ENCODE results near the gene PRLR.

PRLR gene

GRCh38 chr5:35171078-35171477 lies 59.2 kb downstream of the PRLR start:
- no peak for DNase-seq
- Histone ChIP-seq H2AFZ (ENCODE audit: low read length) (no peak overlapping the region), H3K4me2 (ENCODE audit: low read depth, low read length) (no peak overlapping the region), H3K9me2 (replicated peaks; ENCODE audit: insufficient read depth, low read length) (no peaks in the 10 kb centered on the region), H3F3A (ENCODE audit: insufficient read depth, low read length) (no peaks in the 10 kb centered on the region), H3K4me3 (ENCODE audit: low read length) (no peak overlapping the region), H3K9me3 (replicated peaks; ENCODE audit: insufficient read depth, low read length) (no peaks in the 10 kb centered on the region), H3K27ac (ENCODE audit: low read length) (no peak overlapping the region), H3K36me3 (replicated peaks; ENCODE audit: insufficient read depth, low read length) (no peaks in the 10 kb centered on the region), H3K9ac (ENCODE audit: low read length) (no peak overlapping the region), H3K79me2 (ENCODE audit: low read length) (no peaks in the 10 kb centered on the region), H3K4me1 (ENCODE audit: low read length) (no peaks in the 10 kb centered on the region), H4K20me1 (ENCODE audit: insufficient read depth, low read length) (no peaks in the 10 kb centered on the region), H3K27me3 (replicated peaks; ENCODE audit: insufficient read depth, low read length) (no peaks in the 10 kb centered on the region)
- TF ChIP-seq EZH2 (optimal IDR thresholded peaks at IDR 0.05; ENCODE audit: low read depth, low read length) (no peak), EZH2phosphoT487 (IDR thresholded peaks at IDR 0.05; ENCODE audit: low read length) (no peak)
- TF ChIP-seq, protein P1, sequence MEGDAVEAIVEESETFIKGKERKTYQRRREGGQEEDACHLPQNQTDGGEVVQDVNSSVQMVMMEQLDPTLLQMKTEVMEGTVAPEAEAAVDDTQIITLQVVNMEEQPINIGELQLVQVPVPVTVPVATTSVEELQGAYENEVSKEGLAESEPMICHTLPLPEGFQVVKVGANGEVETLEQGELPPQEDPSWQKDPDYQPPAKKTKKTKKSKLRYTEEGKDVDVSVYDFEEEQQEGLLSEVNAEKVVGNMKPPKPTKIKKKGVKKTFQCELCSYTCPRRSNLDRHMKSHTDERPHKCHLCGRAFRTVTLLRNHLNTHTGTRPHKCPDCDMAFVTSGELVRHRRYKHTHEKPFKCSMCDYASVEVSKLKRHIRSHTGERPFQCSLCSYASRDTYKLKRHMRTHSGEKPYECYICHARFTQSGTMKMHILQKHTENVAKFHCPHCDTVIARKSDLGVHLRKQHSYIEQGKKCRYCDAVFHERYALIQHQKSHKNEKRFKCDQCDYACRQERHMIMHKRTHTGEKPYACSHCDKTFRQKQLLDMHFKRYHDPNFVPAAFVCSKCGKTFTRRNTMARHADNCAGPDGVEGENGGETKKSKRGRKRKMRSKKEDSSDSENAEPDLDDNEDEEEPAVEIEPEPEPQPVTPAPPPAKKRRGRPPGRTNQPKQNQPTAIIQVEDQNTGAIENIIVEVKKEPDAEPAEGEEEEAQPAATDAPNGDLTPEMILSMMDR (IDR thresholded peaks at IDR 0.05; ENCODE audit: low read length): no peak

- Histone ChIP-seq H3F3A (ENCODE audit: insufficient read depth, low read length) (no peaks in the 10 kb centered on the region), H4K20me1 (ENCODE audit: insufficient read depth, low read length) (no peaks in the 10 kb centered on the region), H2AFZ (ENCODE audit: low read length) (no peak overlapping the region), H3K9ac (ENCODE audit: low read length) (no peak overlapping the region), H3K9me3 (replicated peaks; ENCODE audit: insufficient read depth, low read length) (no peaks in the 10 kb centered on the region), H3K4me3 (ENCODE audit: low read length) (no peak overlapping the region), H3K9me2 (replicated peaks; ENCODE audit: insufficient read depth, low read length) (no peaks in the 10 kb centered on the region), H3K36me3 (replicated peaks; ENCODE audit: insufficient read depth, low read length) (no peaks in the 10 kb centered on the region), H3K27me3 (replicated peaks; ENCODE audit: insufficient read depth, low read length) (no peaks in the 10 kb centered on the region), H3K79me2 (ENCODE audit: low read length) (no peaks in the 10 kb centered on the region), H3K4me1 (ENCODE audit: low read length) (no peaks in the 10 kb centered on the region), H3K4me2 (ENCODE audit: low read depth, low read length) (no peak overlapping the region), H3K27ac (ENCODE audit: low read length) (no peak overlapping the region)
- TF ChIP-seq, protein P1 (IDR thresholded peaks at IDR 0.05; ENCODE audit: low read length): peak; percentile 17; the same call in 1 of the 2 replicates
- no peak for TF ChIP-seq EZH2 (optimal IDR thresholded peaks at IDR 0.05; ENCODE audit: low read depth, low read length)
- TF ChIP-seq EZH2phosphoT487 (IDR thresholded peaks at IDR 0.05; ENCODE audit: low read length): no peak
- DNase-seq: no peak
These were observed 64.2 kb downstream of the PRLR start for GRCh38 chr5:35166043-35166442.

DNA sequence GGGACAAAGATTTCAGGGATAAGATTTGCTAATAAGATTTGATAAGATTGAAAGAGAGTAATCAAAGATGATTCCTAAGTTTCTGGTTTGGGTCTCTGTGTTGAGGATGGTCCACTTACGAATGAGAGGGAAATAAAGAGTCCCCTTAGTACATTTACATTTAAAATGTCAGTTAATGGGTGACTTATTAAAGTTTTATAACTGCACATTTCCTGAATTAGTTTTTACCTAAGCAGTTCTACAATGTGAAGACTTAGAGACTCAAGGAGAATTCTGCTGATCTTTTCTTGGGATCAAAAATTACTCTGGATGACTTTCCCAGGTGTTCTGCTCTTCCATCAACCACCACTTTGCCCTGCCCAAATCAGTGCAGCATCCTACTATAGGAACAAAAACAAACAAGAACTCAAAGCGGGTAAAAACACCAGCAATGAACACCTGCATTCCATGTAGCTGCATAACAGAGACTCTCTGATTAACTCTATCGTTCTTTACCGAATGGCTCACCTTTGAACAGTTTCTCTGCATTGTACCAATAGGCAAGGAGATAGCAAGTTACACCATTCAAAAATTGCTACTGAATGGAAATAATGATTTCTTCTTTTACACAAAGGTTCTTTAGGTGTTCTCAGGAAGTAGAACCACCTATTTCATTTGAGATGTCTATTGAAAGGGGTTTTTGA lies 65.3 kb downstream of the PRLR start:
- no peak overlapping the region for H3K9ac ChIP-seq (ENCODE audit: low read length)
- TF ChIP-seq EZH2phosphoT487 (IDR thresholded peaks at IDR 0.05; ENCODE audit: low read length): no peak
- TF ChIP-seq EZH2 (optimal IDR thresholded peaks at IDR 0.05; ENCODE audit: low read depth, low read length): no peak
- TF ChIP-seq, protein P1 (IDR thresholded peaks at IDR 0.05; ENCODE audit: low read length): no peak
- H4K20me1 ChIP-seq (ENCODE audit: insufficient read depth, low read length): no peaks in the 10 kb centered on the region
- H3F3A ChIP-seq (ENCODE audit: insufficient read depth, low read length): no peaks in the 10 kb centered on the region
- no peak overlapping the region for H3K4me2 ChIP-seq (ENCODE audit: low read depth, low read length)
- H2AFZ ChIP-seq (ENCODE audit: low read length): no peak overlapping the region
- H3K4me3 ChIP-seq (ENCODE audit: low read length): no peak overlapping the region
- no peaks in the 10 kb centered on the region for H3K9me2 ChIP-seq (replicated peaks; ENCODE audit: insufficient read depth, low read length)
- DNase-seq: no peak
- H3K9me3 ChIP-seq (replicated peaks; ENCODE audit: insufficient read depth, low read length): no peaks in the 10 kb centered on the region
- H3K36me3 ChIP-seq (replicated peaks; ENCODE audit: insufficient read depth, low read length): no peaks in the 10 kb centered on the region
- H3K27me3 ChIP-seq (replicated peaks; ENCODE audit: insufficient read depth, low read length): no peaks in the 10 kb centered on the region
- H3K4me1 ChIP-seq (ENCODE audit: low read length): no peaks in the 10 kb centered on the region
- H3K27ac ChIP-seq (ENCODE audit: low read length): no peak overlapping the region
- no peaks in the 10 kb centered on the region for H3K79me2 ChIP-seq (ENCODE audit: low read length)

Data from MM.1S (cell line).